HepG2 (cell line): ENCODE data around the gene POU6F2. TPM values are rescaled to one million over a fixed set of nuclear protein-coding genes. Genes with fewer than 3 reads are reported as not detected.

Experiments
- ATAC-seq: fragments of 200-7000 bp; cut with Tn5 transposase; 3 replicates; pipeline ENCODE4 v1.9.1; 2020; ENCODE audit warnings: mild to moderate bottlenecking, moderate library complexity
- BruUV-seq: library from RNA; stranded (reverse); fragments of 400-500 nt; replicated peaks from 2 replicates; lab custom pipeline; 2021; lab: Mats Ljungman, UMichigan
- CTCF ChIA-PET: fragments of 300-600 bp; formaldehyde crosslinking; extraction: SDS; loops from one replicate; lab custom pipeline; 2021; ENCODE audit warnings: low total read pairs, inconsistent platforms, low intra/inter-chr PET ratio; lab: Yijun Ruan, JAX
- POLR2A ChIA-PET: fragments of 350-600 bp; sonication (Branson Sonifier 250); formaldehyde crosslinking; loops from one replicate; lab custom pipeline; 2020; ENCODE audit warnings: antibody characterized with exemption, inconsistent platforms; lab: Yijun Ruan, JAX
- DNase-seq: peaks from one replicate; pipeline ENCODE4 v3.0.0-alpha.2; 2015; ENCODE audit warnings: low spot score
- FAIRE-seq: peaks from 3 replicates; lab custom pipeline; 2011; peaks lifted over from hg19 to GRCh38; lab: Jason Lieb, UNC
- H2AFZ ChIP-seq: one replicate; pipeline ENCODE4 v1.6.1; 2011; ENCODE audit warnings: low read length, inconsistent platforms
- H3K27ac ChIP-seq: fragments of 300-600 bp; 3 replicates; pipeline ENCODE4 v1.8.0; 2011; ENCODE audit warnings: mixed run types, mild to moderate bottlenecking, mixed read lengths, low read length, inconsistent platforms; ENCODE audit not compliant: insufficient read depth; ENCODE audit errors: extremely low read length
- H3K27me3 ChIP-seq, 2 experiments: fragments of 200-600 bp in 1 of 2; 2 replicates in 1 of 2; 3 replicates in 1 of 2; pipeline versions ENCODE4 v1.6.0 to v1.8.0; 2011; ENCODE audit warnings: low read length in 2 of 2, mild to moderate bottlenecking in 2 of 2, moderate library complexity in 2 of 2, inconsistent platforms in 1 of 2; ENCODE audit not compliant: insufficient read depth in 2 of 2, control insufficient read depth in 1 of 2
- H3K36me3 ChIP-seq, 2 experiments: fragments of 200-600 bp in 1 of 2; replicated peaks in 1 of 2; 2 replicates in 1 of 2; 3 replicates in 1 of 2; pipeline versions ENCODE4 v1.5.1 to v1.8.0; 2011; ENCODE audit warnings: low read length in 2 of 2, inconsistent platforms in 1 of 2; ENCODE audit not compliant: insufficient read depth in 2 of 2, control insufficient read depth in 1 of 2
- H3K4me1 ChIP-seq: 2 replicates; pipeline ENCODE4 v1.5.1; 2012; ENCODE audit warnings: low read length, inconsistent platforms; ENCODE audit not compliant: insufficient read depth
- H3K4me2 ChIP-seq: 2 replicates; pipeline ENCODE4 v1.6.0; 2011; ENCODE audit warnings: low read depth, low read length, inconsistent platforms
- H3K4me3 ChIP-seq, 3 experiments: fragments of 200-600 bp in 1 of 3; sonication (generic), shearing (Covaris generic) in 1 of 3; replicated peaks in 1 of 3; 2 replicates each; pipeline ENCODE4 v1.5.1; 2011 to 2016; ENCODE audit warnings: low read length in 3 of 3, inconsistent platforms in 2 of 3, low read depth in 2 of 3, mild to moderate bottlenecking in 2 of 3, control low read depth in 1 of 3, mixed read lengths in 1 of 3; ENCODE audit not compliant: insufficient read depth in 1 of 3
- H3K79me2 ChIP-seq: one replicate; pipeline ENCODE4 v1.6.1; 2011; ENCODE audit warnings: low read length, inconsistent platforms; ENCODE audit not compliant: insufficient read depth
- H3K9ac ChIP-seq: 2 replicates; pipeline ENCODE4 v1.6.0; 2011; ENCODE audit warnings: mild to moderate bottlenecking, low read depth, low read length, inconsistent platforms; ENCODE audit not compliant: insufficient read depth
- H3K9me3 ChIP-seq: 2 replicates; pipeline ENCODE4 v1.5.1; 2012; ENCODE audit warnings: mild to moderate bottlenecking, low read length
- H4K20me1 ChIP-seq: 2 replicates; pipeline ENCODE4 v1.6.0; 2011; ENCODE audit warnings: inconsistent platforms, mild to moderate bottlenecking, low read length, moderate library complexity; ENCODE audit not compliant: insufficient read depth
- CCAR2 ChIP-seq: fragments of 200-400 bp; formaldehyde crosslinking; optimal IDR thresholded peaks from 2 replicates; pipeline ENCODE3; 2018; ENCODE audit warnings: low read depth, mild to moderate bottlenecking, low read length, moderate library complexity
- DMAP1 ChIP-seq: IDR thresholded peaks from 2 replicates; pipeline ENCODE4 v1.6.1; 2016
- HES4 ChIP-seq: sonication (generic); formaldehyde crosslinking; IDR thresholded peaks from 2 replicates; pipeline ENCODE4 v1.9.0; 2021; ENCODE audit warnings: mild to moderate bottlenecking, missing genetic modification reagents, borderline replicate concordance
- KAT8 ChIP-seq: IDR thresholded peaks from 2 replicates; pipeline ENCODE4 v1.6.1; 2016; ENCODE audit warnings: missing genetic modification reagents, missing compliant biosample characterization
- KDM3A ChIP-seq: IDR thresholded peaks from 2 replicates; pipeline ENCODE4 v1.6.1; 2018; ENCODE audit warnings: low read depth, missing compliant biosample characterization
- PHF21A ChIP-seq: sonication (generic); formaldehyde crosslinking; IDR thresholded peaks from 2 replicates; pipeline ENCODE4 v1.5.0; 2020; ENCODE audit warnings: mild to moderate bottlenecking, missing genetic modification reagents
- POLR2G ChIP-seq: fragments of 200-400 bp; formaldehyde crosslinking; IDR thresholded peaks from 2 replicates; pipeline ENCODE4 v1.6.1; 2018; ENCODE audit warnings: mild to moderate bottlenecking, low read depth, low read length, moderate library complexity
- RFX5 ChIP-seq: IDR thresholded peaks from 2 replicates; pipeline ENCODE4 v1.6.1; 2011; ENCODE audit warnings: low read depth, low read length, improper control_type of control experiment
- TCF7L2 ChIP-seq: IDR thresholded peaks from 2 replicates; pipeline ENCODE4 v1.6.1; 2011; ENCODE audit warnings: mild to moderate bottlenecking, low read depth, low read length, moderate library complexity
- ZNF3 ChIP-seq: IDR thresholded peaks from 2 replicates; pipeline ENCODE4 v1.7.0; 2017; ENCODE audit warnings: inconsistent platforms
- WGBS: methylation state at CpG from one replicate; pipeline ENCODE4 v1.1.6; 2017; ENCODE audit warnings: low lambda C conversion rate; 5-methylcytosine and 5-hydroxymethylcytosine counted together
- in situ Hi-C: cut with HindIII; loops from 2 replicates; pipeline ENCODE4 v1.10.0; 2017; ENCODE audit warnings: low pct_unique_long_range_greater_than_20kb; ENCODE audit not compliant: extremely low pct_ligation_motif_present
- intact Hi-C: fragments of 100-400 bp; cut with micrococcal nuclease; formaldehyde crosslinking; loops from one replicate; pipeline ENCODE4 v1.10.0; 2022; ENCODE audit not compliant: unreplicated experiment
- polyA plus RNA-seq, 8 experiments: library from polyadenylated mRNA; depleted of rRNA in 3 of 8; stranded (reverse) in 7 of 8; unstranded in 1 of 8; fragments of >200 nt; fragmentation: Illumina TruSeq in 4 of 8; extraction: Trizol in 4 of 8; gene quantifications; 2 replicates each; pipeline versions ENCODE4 v1.2.1 to v1.2.3, GENCODE V29; 2011 to 2016; ENCODE audit warnings: low read depth in 4 of 8, missing spikeins in 1 of 8, mixed read lengths in 1 of 8; ENCODE audit not compliant: insufficient read depth in 1 of 8
- total RNA-seq, 5 experiments: library from RNA; depleted of rRNA; stranded (reverse); fragments of >200 nt; fragmentation: Illumina TruSeq; extraction: Trizol; gene quantifications; 2 replicates each; pipeline ENCODE4 v1.2.3, GENCODE V29; 2016; ENCODE audit warnings: low read depth in 1 of 5
- TF ChIP-seq, protein P1 (sequence below): sonication (generic); formaldehyde crosslinking; IDR thresholded peaks from 2 replicates; pipeline ENCODE4 v1.8.0; 2022; ENCODE audit warnings: missing genetic modification reagents, low read depth, mild to moderate bottlenecking, borderline replicate concordance
- TF ChIP-seq, protein P2 (sequence below): sonication (generic); formaldehyde crosslinking; IDR thresholded peaks from 2 replicates; pipeline ENCODE4 v1.5.0; 2020; ENCODE audit warnings: mild to moderate bottlenecking, missing genetic modification reagents
- TF ChIP-seq, protein P3 (sequence below): sonication (generic); formaldehyde crosslinking; IDR thresholded peaks from 2 replicates; pipeline ENCODE4 v1.5.1; 2020; ENCODE audit warnings: missing genetic modification reagents, mild to moderate bottlenecking, borderline replicate concordance

Gene POU6F2
- total and polyA plus RNA-seq, 2 of the 13 experiments (the other 11 are each of a cell fraction or from before 2014, with no cell fraction given), result not detected

DNA sequence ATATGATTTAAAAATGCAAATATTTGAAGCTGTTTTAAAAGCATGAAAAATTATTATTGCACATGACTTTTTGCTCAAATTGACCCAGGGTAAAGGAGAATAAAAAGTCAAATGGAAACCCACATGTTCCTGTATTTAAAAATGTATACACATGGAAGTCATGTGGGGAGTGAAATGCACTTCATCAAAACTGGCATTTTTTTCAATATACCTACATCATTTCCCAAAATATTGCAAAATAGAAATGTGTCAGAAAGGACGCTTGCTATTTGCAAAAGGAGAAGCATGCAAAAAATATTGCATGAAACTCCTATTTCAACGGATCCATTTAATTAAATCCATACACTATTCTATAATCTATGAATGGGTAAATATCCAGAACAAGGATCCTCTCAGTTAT, 117.0 kb downstream of the POU6F2 start:
- TF ChIP-seq HES4 (CRISPR knock-in tag) (no peak), TCF7L2 (no peak)
- ATAC-seq, result no peak
- CTCF ChIA-PET, result no interaction called here
- no peak overlapping the region for H2AFZ ChIP-seq
- no peaks in the 10 kb centered on the region for H4K20me1 ChIP-seq
- H3K4me1 ChIP-seq, result no peaks in the 10 kb centered on the region
- no peak overlapping the region for H3K9ac ChIP-seq
- no peak overlapping the region for H3K27ac ChIP-seq
- in situ Hi-C loops (no loop called here), intact Hi-C loops (no loop called here)
- 13% methylated on average over 2 of the region's 2 CpGs for WGBS
- no peaks in the 10 kb centered on the region for H3K79me2 ChIP-seq
- POLR2A ChIA-PET, result no interaction called here
- no peaks in the 10 kb centered on the region for H3K36me3 ChIP-seq
- no TSS peak for BruUV-seq
- no peak overlapping the region for H3K4me3 ChIP-seq
- no peaks in the 10 kb centered on the region for H3K9me3 ChIP-seq
- FAIRE-seq, result no peak
- no peak for DNase-seq
- no peaks in the 10 kb centered on the region for H3K27me3 ChIP-seq
- no peak overlapping the region for H3K4me2 ChIP-seq

DNA sequence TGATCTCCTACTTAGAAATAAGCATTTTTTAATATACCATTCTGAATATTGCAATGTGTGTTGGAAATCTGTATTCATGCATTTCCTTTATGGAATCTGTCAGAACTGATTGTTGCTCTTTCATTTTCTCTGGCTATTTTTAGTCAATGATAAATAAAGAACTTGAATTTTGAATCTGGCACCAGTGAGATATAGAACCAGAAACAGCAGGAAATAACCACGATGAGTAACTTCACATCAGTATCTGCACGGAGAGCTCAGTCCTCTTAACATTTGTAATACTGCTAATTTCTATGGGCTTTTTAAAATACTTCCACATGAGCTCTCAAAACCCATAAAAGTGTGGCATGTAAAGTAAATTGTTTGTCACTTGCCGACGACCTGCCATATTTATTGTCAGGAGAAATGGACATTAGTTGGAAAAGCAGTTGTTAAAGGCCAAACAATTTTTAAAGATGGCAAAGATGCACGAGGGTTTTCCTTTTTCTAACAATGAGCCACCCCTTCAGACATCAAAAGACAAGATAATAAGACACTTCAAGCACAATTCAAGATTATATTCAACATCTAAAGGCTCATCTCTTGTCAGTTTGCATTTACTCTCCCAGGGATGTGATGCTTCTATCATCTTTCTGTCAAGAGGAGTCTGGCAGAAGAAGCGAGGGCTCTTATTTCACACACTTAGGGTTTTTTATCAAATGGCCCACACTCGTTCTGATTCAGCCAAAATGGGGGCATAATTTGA, 118.3 kb downstream of the POU6F2 start:
- intact Hi-C loops (no loop called here), in situ Hi-C loops (no loop called here)
- Histone ChIP-seq H3K79me2 (no peaks in the 10 kb centered on the region), H3K9ac (no peak overlapping the region), H3K27me3 (no peaks in the 10 kb centered on the region; a peak in 1 of 5 replicates), H3K4me1 (no peaks in the 10 kb centered on the region), H2AFZ (no peak overlapping the region), H3K27ac (no peak overlapping the region), H3K4me2 (no peak overlapping the region), H3K4me3 (no peak overlapping the region), H3K9me3 (no peaks in the 10 kb centered on the region), H4K20me1 (no peaks in the 10 kb centered on the region), H3K36me3 (no peaks in the 10 kb centered on the region)
- 16% methylated on average over 7 of the region's 7 CpGs for WGBS
- DNase-seq, result no peak
- CTCF ChIA-PET, result no interaction called here
- no peak for ATAC-seq
- BruUV-seq, result no TSS peak
- POLR2A ChIA-PET, result no interaction called here
- no peak for FAIRE-seq
- TF ChIP-seq ZNF3 (CRISPR knock-in tag) (no peak), POLR2G (no peak), RFX5 (no peak), DMAP1 (CRISPR knock-in tag) (no peak), PHF21A (CRISPR knock-in tag) (no peak), KAT8 (CRISPR knock-in tag) (no peak), KDM3A (no peak), CCAR2 (no peak)
- TF ChIP-seq, protein P1, sequence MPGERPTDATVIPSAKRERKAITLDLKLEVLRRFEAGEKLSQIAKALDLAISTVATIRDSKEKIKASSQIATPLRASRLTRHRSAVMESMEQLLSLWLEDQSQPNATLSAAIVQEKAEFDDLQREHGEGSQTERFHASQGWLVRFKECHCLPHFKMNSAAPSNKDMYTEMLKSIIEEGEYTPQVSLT (CRISPR knock-in tag), result no peak
- TF ChIP-seq, protein P2, sequence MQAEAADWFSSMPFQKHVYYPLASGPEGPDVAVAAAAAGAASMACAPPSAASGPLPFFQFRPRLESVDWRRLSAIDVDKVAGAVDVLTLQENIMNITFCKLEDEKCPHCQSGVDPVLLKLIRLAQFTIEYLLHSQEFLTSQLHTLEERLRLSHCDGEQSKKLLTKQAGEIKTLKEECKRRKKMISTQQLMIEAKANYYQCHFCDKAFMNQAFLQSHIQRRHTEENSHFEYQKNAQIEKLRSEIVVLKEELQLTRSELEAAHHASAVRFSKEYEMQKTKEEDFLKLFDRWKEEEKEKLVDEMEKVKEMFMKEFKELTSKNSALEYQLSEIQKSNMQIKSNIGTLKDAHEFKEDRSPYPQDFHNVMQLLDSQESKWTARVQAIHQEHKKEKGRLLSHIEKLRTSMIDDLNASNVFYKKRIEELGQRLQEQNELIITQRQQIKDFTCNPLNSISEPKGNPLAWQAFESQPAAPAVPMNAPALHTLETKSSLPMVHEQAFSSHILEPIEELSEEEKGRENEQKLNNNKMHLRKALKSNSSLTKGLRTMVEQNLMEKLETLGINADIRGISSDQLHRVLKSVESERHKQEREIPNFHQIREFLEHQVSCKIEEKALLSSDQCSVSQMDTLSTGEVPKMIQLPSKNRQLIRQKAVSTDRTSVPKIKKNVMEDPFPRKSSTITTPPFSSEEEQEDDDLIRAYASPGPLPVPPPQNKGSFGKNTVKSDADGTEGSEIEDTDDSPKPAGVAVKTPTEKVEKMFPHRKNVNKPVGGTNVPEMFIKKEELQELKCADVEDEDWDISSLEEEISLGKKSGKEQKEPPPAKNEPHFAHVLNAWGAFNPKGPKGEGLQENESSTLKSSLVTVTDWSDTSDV (CRISPR knock-in tag), result no peak
- TF ChIP-seq, protein P3, sequence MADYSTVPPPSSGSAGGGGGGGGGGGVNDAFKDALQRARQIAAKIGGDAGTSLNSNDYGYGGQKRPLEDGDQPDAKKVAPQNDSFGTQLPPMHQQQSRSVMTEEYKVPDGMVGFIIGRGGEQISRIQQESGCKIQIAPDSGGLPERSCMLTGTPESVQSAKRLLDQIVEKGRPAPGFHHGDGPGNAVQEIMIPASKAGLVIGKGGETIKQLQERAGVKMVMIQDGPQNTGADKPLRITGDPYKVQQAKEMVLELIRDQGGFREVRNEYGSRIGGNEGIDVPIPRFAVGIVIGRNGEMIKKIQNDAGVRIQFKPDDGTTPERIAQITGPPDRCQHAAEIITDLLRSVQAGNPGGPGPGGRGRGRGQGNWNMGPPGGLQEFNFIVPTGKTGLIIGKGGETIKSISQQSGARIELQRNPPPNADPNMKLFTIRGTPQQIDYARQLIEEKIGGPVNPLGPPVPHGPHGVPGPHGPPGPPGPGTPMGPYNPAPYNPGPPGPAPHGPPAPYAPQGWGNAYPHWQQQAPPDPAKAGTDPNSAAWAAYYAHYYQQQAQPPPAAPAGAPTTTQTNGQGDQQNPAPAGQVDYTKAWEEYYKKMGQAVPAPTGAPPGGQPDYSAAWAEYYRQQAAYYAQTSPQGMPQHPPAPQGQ, result no peak
